ENCODE data around the gene STYX. TPM values are rescaled to one million over a fixed set of nuclear protein-coding genes. Genes with fewer than 3 reads are reported as not detected.

STYX gene
- total and polyA plus RNA-seq, 2 experiments from 2014 or later, result 23.3 to 40.2 TPM

DNA sequence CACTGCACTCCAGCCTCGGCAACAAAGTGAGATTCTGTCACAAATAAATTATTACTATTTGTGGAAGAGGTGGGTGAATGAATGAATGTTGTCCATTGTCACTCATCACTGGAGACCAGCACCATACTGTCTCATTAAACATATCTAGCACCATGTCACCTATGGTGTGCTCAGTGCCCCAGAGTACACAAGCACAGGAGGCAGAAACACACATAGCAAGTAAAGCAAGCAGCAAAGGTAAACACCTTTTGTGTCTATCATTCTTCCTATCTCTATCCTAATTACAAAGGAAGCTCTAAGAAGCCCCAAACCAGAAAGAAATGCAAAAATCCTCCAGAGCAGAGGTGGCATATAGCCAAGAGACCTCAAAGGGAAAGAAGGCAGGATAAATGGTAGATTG lies 43.8 kb upstream of the STYX start:
- Histone ChIP-seq H3K27me3 (ENCODE audit: insufficient read depth) (no peaks in the 10 kb centered on the region), H3K4me2 (peak overlapping the region; percentile 45; the same call in 1 of the 2 replicates), H3K36me3 (ENCODE audit: insufficient read depth) (no peaks in the 10 kb centered on the region), H2AFZ (no peak overlapping the region), H3K9me2 (ENCODE audit: insufficient read depth) (no peaks in the 10 kb centered on the region), H4K20me1 (replicated peaks; ENCODE audit: insufficient read depth) (peaks cover 6% of the 10 kb centered on the region), H3F3A (replicated peaks; ENCODE audit: low read depth) (no peaks in the 10 kb centered on the region), H3K4me3 (no peak overlapping the region), H3K79me2 (replicated peaks; ENCODE audit: insufficient read depth) (peaks cover 78% of the 10 kb centered on the region), H3K4me1 (ENCODE audit: insufficient read depth) (peaks cover 29% of the 10 kb centered on the region), H3K27ac (ENCODE audit: low read depth) (no peak overlapping the region)
- H3K4me3 Mint-ChIP-seq, result no peak overlapping the region
- no peaks in the 10 kb centered on the region for H3K9me3 Mint-ChIP-seq
- TF ChIP-seq POLR2AphosphoS5 (IDR thresholded peaks at IDR 0.05; ENCODE audit: low read depth), result no peak
- TF ChIP-seq ZNF331 (CRISPR knock-in tag; IDR thresholded peaks at IDR 0.05; ENCODE audit: low read depth), result no peak
- no peak for TF ChIP-seq CREB1 (CRISPR knock-in tag; IDR thresholded peaks at IDR 0.05; ENCODE audit: low read depth)
- TF ChIP-seq CTCF (conservative IDR thresholded peaks at IDR 0.05; ENCODE audit: low read depth in 2 of 2), result no peak
- no peak for TF ChIP-seq STAT1 (IDR thresholded peaks at IDR 0.05; ENCODE audit: unreplicated experiment)
- no peak for TF ChIP-seq EZH2 (IDR thresholded peaks at IDR 0.05; ENCODE audit: low read depth, unreplicated experiment)
- no peak for TF ChIP-seq ZNF114 (CRISPR knock-in tag; IDR thresholded peaks at IDR 0.05)
- TF ChIP-seq, protein P1, sequence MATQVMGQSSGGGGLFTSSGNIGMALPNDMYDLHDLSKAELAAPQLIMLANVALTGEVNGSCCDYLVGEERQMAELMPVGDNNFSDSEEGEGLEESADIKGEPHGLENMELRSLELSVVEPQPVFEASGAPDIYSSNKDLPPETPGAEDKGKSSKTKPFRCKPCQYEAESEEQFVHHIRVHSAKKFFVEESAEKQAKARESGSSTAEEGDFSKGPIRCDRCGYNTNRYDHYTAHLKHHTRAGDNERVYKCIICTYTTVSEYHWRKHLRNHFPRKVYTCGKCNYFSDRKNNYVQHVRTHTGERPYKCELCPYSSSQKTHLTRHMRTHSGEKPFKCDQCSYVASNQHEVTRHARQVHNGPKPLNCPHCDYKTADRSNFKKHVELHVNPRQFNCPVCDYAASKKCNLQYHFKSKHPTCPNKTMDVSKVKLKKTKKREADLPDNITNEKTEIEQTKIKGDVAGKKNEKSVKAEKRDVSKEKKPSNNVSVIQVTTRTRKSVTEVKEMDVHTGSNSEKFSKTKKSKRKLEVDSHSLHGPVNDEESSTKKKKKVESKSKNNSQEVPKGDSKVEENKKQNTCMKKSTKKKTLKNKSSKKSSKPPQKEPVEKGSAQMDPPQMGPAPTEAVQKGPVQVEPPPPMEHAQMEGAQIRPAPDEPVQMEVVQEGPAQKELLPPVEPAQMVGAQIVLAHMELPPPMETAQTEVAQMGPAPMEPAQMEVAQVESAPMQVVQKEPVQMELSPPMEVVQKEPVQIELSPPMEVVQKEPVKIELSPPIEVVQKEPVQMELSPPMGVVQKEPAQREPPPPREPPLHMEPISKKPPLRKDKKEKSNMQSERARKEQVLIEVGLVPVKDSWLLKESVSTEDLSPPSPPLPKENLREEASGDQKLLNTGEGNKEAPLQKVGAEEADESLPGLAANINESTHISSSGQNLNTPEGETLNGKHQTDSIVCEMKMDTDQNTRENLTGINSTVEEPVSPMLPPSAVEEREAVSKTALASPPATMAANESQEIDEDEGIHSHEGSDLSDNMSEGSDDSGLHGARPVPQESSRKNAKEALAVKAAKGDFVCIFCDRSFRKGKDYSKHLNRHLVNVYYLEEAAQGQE (IDR thresholded peaks at IDR 0.05; ENCODE audit: unreplicated experiment), result no peak
- no peak for TF ChIP-seq NANOG (IDR thresholded peaks at IDR 0.05; ENCODE audit: borderline replicate concordance)
- ATAC-seq (peak; percentile 56), DNase-seq (ENCODE audit: low spot score) (no peak)
- H3K27ac Mint-ChIP-seq, result no peak overlapping the region
- H3K27me3 Mint-ChIP-seq (ENCODE audit: insufficient read depth, low read depth, poor library complexity), result peaks cover 2% of the 10 kb centered on the region
- H3K4me1 Mint-ChIP-seq, result peaks cover 21% of the 10 kb centered on the region
- no peaks in the 10 kb centered on the region for H3K36me3 Mint-ChIP-seq (ENCODE audit: low read depth)

GRCh38 chr14:52690983-52691760 lies 38.8 kb upstream of the STYX start:
- H3K4me1 ChIP-seq (ENCODE audit: insufficient read depth), result peaks cover 26% of the 10 kb centered on the region
- H3K4me2 ChIP-seq, result no peak overlapping the region
- H3K27ac ChIP-seq (ENCODE audit: low read depth), result no peak overlapping the region
- ATAC-seq (no peak), DNase-seq (ENCODE audit: low spot score) (no peak)
- no peak for TF ChIP-seq STAT1 (IDR thresholded peaks at IDR 0.05; ENCODE audit: unreplicated experiment)
- TF ChIP-seq, protein P1 (IDR thresholded peaks at IDR 0.05; ENCODE audit: unreplicated experiment), result no peak
- TF ChIP-seq CTCF (conservative IDR thresholded peaks at IDR 0.05; ENCODE audit: low read depth in 2 of 2), result no peak
- H3K9me2 ChIP-seq (ENCODE audit: insufficient read depth), result no peaks in the 10 kb centered on the region
- Mint-ChIP-seq H3K4me1 (peaks cover 27% of the 10 kb centered on the region), H3K27ac (no peak overlapping the region), H3K36me3 (ENCODE audit: low read depth) (no peaks in the 10 kb centered on the region; the same call in 2 of the 3 replicates), H3K4me3 (no peak overlapping the region), H3K9me3 (no peaks in the 10 kb centered on the region), H3K27me3 (ENCODE audit: insufficient read depth, low read depth, poor library complexity) (peaks cover 6% of the 10 kb centered on the region)
- peaks cover 3% of the 10 kb centered on the region; the same call in 1 of the 2 replicates for H3F3A ChIP-seq (replicated peaks; ENCODE audit: low read depth)
- H3K27me3 ChIP-seq (ENCODE audit: insufficient read depth), result peaks cover 12% of the 10 kb centered on the region; the same call in 1 of the 2 replicates
- H4K20me1 ChIP-seq (replicated peaks; ENCODE audit: insufficient read depth), result peaks cover 13% of the 10 kb centered on the region; the same call in 1 of the 2 replicates
- peaks cover 82% of the 10 kb centered on the region for H3K79me2 ChIP-seq (replicated peaks; ENCODE audit: insufficient read depth)
- H3K4me3 ChIP-seq, result no peak overlapping the region
- no peak overlapping the region for H2AFZ ChIP-seq
- no peaks in the 10 kb centered on the region for H3K36me3 ChIP-seq (ENCODE audit: insufficient read depth)

Data from GM23338 (cell line).